ENCODE data around the gene JPH4.

JPH4 gene

DNA sequence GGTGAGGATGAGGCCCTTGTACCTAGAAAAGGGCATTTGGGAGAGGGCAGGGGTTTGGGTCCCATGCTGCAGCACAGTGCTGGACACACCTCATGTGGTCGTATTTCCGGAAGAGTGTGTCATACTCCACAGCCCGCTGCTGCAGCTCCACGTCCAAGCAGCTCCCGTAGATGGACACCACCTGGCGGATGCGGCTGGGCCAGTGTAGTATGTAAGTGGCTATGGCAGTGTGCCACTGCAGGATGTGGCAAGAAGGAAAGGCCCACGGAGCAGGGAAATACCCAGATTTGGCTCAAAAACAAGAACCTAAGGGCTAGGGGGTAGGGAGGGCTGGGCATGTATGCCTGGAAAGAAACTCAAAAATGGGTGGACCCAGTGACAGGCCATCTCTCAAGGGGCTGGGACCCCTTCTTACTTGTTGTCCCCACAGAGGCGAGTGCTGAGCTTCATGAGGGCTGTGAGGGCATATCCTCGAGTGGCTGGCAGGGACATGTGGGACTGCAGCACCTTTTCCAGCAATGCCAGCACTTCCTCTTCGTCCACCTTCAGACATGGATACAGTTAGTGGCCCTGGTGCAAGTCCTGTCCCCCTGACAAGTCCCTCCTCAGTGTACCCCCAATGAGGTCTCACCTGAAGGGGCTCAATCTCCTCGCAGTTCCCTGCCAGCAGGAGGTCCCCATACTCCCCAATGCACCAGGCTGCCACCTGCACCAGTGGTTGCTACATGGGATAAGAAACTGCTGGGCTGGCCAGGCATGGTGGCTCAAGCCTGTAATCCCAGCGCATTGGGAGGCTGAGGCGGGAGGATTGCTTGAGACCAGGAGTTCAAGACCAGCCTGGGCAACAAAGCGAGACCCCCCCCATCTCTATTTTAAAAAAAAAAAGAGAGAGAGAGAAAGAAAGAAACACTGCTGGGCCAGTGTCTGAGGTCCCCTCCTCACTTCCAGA lies 16.4 kb downstream of the JPH4 start:
- H2BK15ac ChIP-seq (replicated peaks; ENCODE audit: low read depth) = no peak overlapping the region
- H3K4me1 ChIP-seq (ENCODE audit: control insufficient read depth, low read depth, low read length) = no peaks in the 10 kb centered on the region
- peaks cover 8% of the 10 kb centered on the region for H3K79me1 ChIP-seq (ENCODE audit: low read length)
- no peak overlapping the region for H2AK5ac ChIP-seq (ENCODE audit: low read length)
- no peaks in the 10 kb centered on the region for H3K27me3 ChIP-seq (ENCODE audit: insufficient read depth, low read length, poor library complexity)
- peaks cover 10% of the 10 kb centered on the region for H3K36me3 ChIP-seq (ENCODE audit: control insufficient read depth, insufficient read depth, low read length)
- H3K23ac ChIP-seq (ENCODE audit: low read length) = no peak overlapping the region
- H3K9ac ChIP-seq (ENCODE audit: low read length) = no peak overlapping the region
- no peak for DNase-seq
- no peak overlapping the region for H4K8ac ChIP-seq (ENCODE audit: low read depth, low read length)
- no peak overlapping the region for H4K5ac ChIP-seq (ENCODE audit: low read length)
- H3K4ac ChIP-seq (ENCODE audit: low read depth, low read length) = no peak overlapping the region
- H3K4me2 ChIP-seq (ENCODE audit: low read length) = no peak overlapping the region
- H3K56ac ChIP-seq (ENCODE audit: low read length) = no peak overlapping the region
- no peak overlapping the region for H2BK5ac ChIP-seq (ENCODE audit: low read length)
- H3K27ac ChIP-seq (ENCODE audit: low read depth, low read length) = no peak overlapping the region
- no peak overlapping the region for H3K4me3 ChIP-seq (ENCODE audit: low read length)
- WGBS (ENCODE audit: extremely low coverage, insufficient coverage, low lambda C conversion rate) = no CpG with 5 or more reads among the region's 15 CpGs
- H3K18ac ChIP-seq (ENCODE audit: low read length) = no peak overlapping the region
- H3K79me2 ChIP-seq (ENCODE audit: control insufficient read depth, insufficient read depth, low read length) = no peaks in the 10 kb centered on the region
- no peak overlapping the region for H2BK120ac ChIP-seq (ENCODE audit: low read depth, low read length)

GRCh38 chr14:23561259-23561658 lies 17.3 kb downstream of the JPH4 start:
- DNase-seq = no peak
- H3K36me3 ChIP-seq (ENCODE audit: control insufficient read depth, insufficient read depth, low read length) = peaks cover 10% of the 10 kb centered on the region
- no peak overlapping the region for H2BK15ac ChIP-seq (replicated peaks; ENCODE audit: low read depth)
- no peak overlapping the region for H3K23ac ChIP-seq (ENCODE audit: low read length)
- no peak overlapping the region for H2BK120ac ChIP-seq (ENCODE audit: low read depth, low read length)
- no peak overlapping the region for H3K56ac ChIP-seq (ENCODE audit: low read length)
- no peaks in the 10 kb centered on the region for H3K27me3 ChIP-seq (ENCODE audit: insufficient read depth, low read length, poor library complexity)
- H3K4me3 ChIP-seq (ENCODE audit: low read length) = no peak overlapping the region
- no CpG with 5 or more reads among the region's 2 CpGs for WGBS (ENCODE audit: extremely low coverage, insufficient coverage, low lambda C conversion rate)
- no peak overlapping the region for H2AK5ac ChIP-seq (ENCODE audit: low read length)
- no peak overlapping the region for H3K4ac ChIP-seq (ENCODE audit: low read depth, low read length)
- no peaks in the 10 kb centered on the region for H3K79me2 ChIP-seq (ENCODE audit: control insufficient read depth, insufficient read depth, low read length)
- H4K8ac ChIP-seq (ENCODE audit: low read depth, low read length) = no peak overlapping the region
- H3K9ac ChIP-seq (ENCODE audit: low read length) = no peak overlapping the region
- H2BK5ac ChIP-seq (ENCODE audit: low read length) = no peak overlapping the region
- no peak overlapping the region for H3K27ac ChIP-seq (ENCODE audit: low read depth, low read length)
- peaks cover 4% of the 10 kb centered on the region for H3K79me1 ChIP-seq (ENCODE audit: low read length)
- no peaks in the 10 kb centered on the region for H3K4me1 ChIP-seq (ENCODE audit: control insufficient read depth, low read depth, low read length)
- H4K5ac ChIP-seq (ENCODE audit: low read length) = no peak overlapping the region
- H3K4me2 ChIP-seq (ENCODE audit: low read length) = no peak overlapping the region
- H3K18ac ChIP-seq (ENCODE audit: low read length) = no peak overlapping the region

DNA sequence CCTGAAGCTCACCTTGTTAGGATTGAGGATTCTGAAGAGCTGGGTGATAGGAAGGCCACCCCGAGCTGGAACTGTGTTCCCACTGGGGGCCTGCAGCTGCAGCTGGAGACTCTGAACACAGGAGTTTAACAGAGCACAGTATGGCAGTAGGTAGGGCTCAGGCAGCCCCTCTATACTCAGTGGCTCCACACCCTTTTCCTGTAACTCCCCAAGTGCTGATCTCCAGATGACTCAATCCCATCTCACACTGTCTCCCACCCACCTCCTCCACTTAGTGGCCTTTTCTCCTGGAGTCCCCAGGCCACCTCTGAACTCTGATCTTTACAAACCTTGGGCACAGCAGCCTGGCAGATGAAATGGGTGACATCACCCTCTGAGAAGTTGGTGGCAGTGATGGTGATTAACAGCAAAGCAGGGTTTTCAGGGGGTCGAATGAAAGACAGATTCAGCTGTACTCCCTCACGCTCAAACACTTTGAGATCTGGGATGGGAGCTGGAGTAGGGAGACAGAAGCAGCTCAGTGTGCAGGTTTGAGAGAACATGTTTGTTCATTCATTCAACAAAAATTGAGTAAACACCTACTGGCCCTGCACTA lies 18.6 kb downstream of the JPH4 start:
- peaks cover 10% of the 10 kb centered on the region for H3K36me3 ChIP-seq (ENCODE audit: control insufficient read depth, insufficient read depth, low read length)
- WGBS (ENCODE audit: extremely low coverage, insufficient coverage, low lambda C conversion rate) = no CpG with 5 or more reads among the region's 3 CpGs
- H3K79me2 ChIP-seq (ENCODE audit: control insufficient read depth, insufficient read depth, low read length) = no peaks in the 10 kb centered on the region

GRCh38 chr14:23559010-23559925 lies 19.3 kb downstream of the JPH4 start:
- Histone ChIP-seq H3K4me2 (ENCODE audit: low read length) (no peak overlapping the region), H3K4me1 (ENCODE audit: control insufficient read depth, low read depth, low read length) (no peaks in the 10 kb centered on the region), H4K8ac (ENCODE audit: low read depth, low read length) (no peak overlapping the region), H3K4me3 (ENCODE audit: low read length) (no peak overlapping the region), H3K56ac (ENCODE audit: low read length) (no peak overlapping the region), H3K27me3 (ENCODE audit: insufficient read depth, low read length, poor library complexity) (no peaks in the 10 kb centered on the region), H2BK15ac (replicated peaks; ENCODE audit: low read depth) (no peak overlapping the region), H2AK5ac (ENCODE audit: low read length) (no peak overlapping the region), H3K79me1 (ENCODE audit: low read length) (no peaks in the 10 kb centered on the region), H3K79me2 (ENCODE audit: control insufficient read depth, insufficient read depth, low read length) (no peaks in the 10 kb centered on the region), H3K9ac (ENCODE audit: low read length) (no peak overlapping the region), H2BK120ac (ENCODE audit: low read depth, low read length) (no peak overlapping the region), H3K4ac (ENCODE audit: low read depth, low read length) (no peak overlapping the region), H4K5ac (ENCODE audit: low read length) (no peak overlapping the region), H3K23ac (ENCODE audit: low read length) (no peak overlapping the region), H3K36me3 (ENCODE audit: control insufficient read depth, insufficient read depth, low read length) (peaks cover 10% of the 10 kb centered on the region), H3K18ac (ENCODE audit: low read length) (no peak overlapping the region), H2BK5ac (ENCODE audit: low read length) (no peak overlapping the region), H3K27ac (ENCODE audit: low read depth, low read length) (no peak overlapping the region)
- WGBS (ENCODE audit: extremely low coverage, insufficient coverage, low lambda C conversion rate) = no CpG with 5 or more reads among the region's 21 CpGs
- no peak for DNase-seq

More for the DNA sequence above, 18.6 kb downstream of the JPH4 start:
- Histone ChIP-seq H3K79me1 (ENCODE audit: low read length) (no peaks in the 10 kb centered on the region), H2BK15ac (replicated peaks; ENCODE audit: low read depth) (no peak overlapping the region), H3K4me1 (ENCODE audit: control insufficient read depth, low read depth, low read length) (no peaks in the 10 kb centered on the region), H2BK5ac (ENCODE audit: low read length) (no peak overlapping the region), H3K4me3 (ENCODE audit: low read length) (no peak overlapping the region), H3K56ac (ENCODE audit: low read length) (no peak overlapping the region), H3K4ac (ENCODE audit: low read depth, low read length) (no peak overlapping the region), H4K8ac (ENCODE audit: low read depth, low read length) (no peak overlapping the region), H2BK120ac (ENCODE audit: low read depth, low read length) (no peak overlapping the region), H3K4me2 (ENCODE audit: low read length) (no peak overlapping the region), H2AK5ac (ENCODE audit: low read length) (no peak overlapping the region), H3K18ac (ENCODE audit: low read length) (no peak overlapping the region), H3K27me3 (ENCODE audit: insufficient read depth, low read length, poor library complexity) (no peaks in the 10 kb centered on the region), H3K23ac (ENCODE audit: low read length) (no peak overlapping the region), H4K5ac (ENCODE audit: low read length) (no peak overlapping the region), H3K27ac (ENCODE audit: low read depth, low read length) (no peak overlapping the region), H3K9ac (ENCODE audit: low read length) (no peak overlapping the region)
- DNase-seq = no peak

GRCh38 chr14:23558346-23559009 lies 20.1 kb downstream of the JPH4 start:
- WGBS (ENCODE audit: extremely low coverage, insufficient coverage, low lambda C conversion rate) = no CpG with 5 or more reads among the region's 10 CpGs

More at GRCh38 chr14:23558346-23559009, 20.1 kb downstream of the JPH4 start:
- Histone ChIP-seq H2BK5ac (ENCODE audit: low read length) (no peak overlapping the region), H4K8ac (ENCODE audit: low read depth, low read length) (no peak overlapping the region), H3K9ac (ENCODE audit: low read length) (no peak overlapping the region), H3K4me3 (ENCODE audit: low read length) (no peak overlapping the region), H4K5ac (ENCODE audit: low read length) (no peak overlapping the region), H3K4ac (ENCODE audit: low read depth, low read length) (no peak overlapping the region), H3K36me3 (ENCODE audit: control insufficient read depth, insufficient read depth, low read length) (peaks cover 10% of the 10 kb centered on the region), H2AK5ac (ENCODE audit: low read length) (no peak overlapping the region), H3K23ac (ENCODE audit: low read length) (no peak overlapping the region), H3K27ac (ENCODE audit: low read depth, low read length) (no peak overlapping the region), H3K4me2 (ENCODE audit: low read length) (no peak overlapping the region), H3K79me2 (ENCODE audit: control insufficient read depth, insufficient read depth, low read length) (no peaks in the 10 kb centered on the region), H3K4me1 (ENCODE audit: control insufficient read depth, low read depth, low read length) (no peaks in the 10 kb centered on the region), H3K18ac (ENCODE audit: low read length) (no peak overlapping the region), H3K56ac (ENCODE audit: low read length) (no peak overlapping the region), H2BK15ac (replicated peaks; ENCODE audit: low read depth) (no peak overlapping the region), H2BK120ac (ENCODE audit: low read depth, low read length) (no peak overlapping the region), H3K27me3 (ENCODE audit: insufficient read depth, low read length, poor library complexity) (no peaks in the 10 kb centered on the region), H3K79me1 (ENCODE audit: low read length) (no peaks in the 10 kb centered on the region)
- DNase-seq = no peak

All from mesendoderm (in vitro differentiated cells).